Stimulated activated CD4-positive, alpha-beta T cell treated with anti-CD3 and anti-CD28 coated beads, Interleukin-15, amount 100 ng/mL, for 48 hours (primary cell): ENCODE data around the gene ARHGAP23.

Experiments
- DNase-seq, 2 donors: peaks; one replicate each; pipeline ENCODE4 v3.0.0-alpha.2; 2020; ENCODE audit warnings: low read depth in 2 of 2

The ARHGAP23 gene

DNA sequence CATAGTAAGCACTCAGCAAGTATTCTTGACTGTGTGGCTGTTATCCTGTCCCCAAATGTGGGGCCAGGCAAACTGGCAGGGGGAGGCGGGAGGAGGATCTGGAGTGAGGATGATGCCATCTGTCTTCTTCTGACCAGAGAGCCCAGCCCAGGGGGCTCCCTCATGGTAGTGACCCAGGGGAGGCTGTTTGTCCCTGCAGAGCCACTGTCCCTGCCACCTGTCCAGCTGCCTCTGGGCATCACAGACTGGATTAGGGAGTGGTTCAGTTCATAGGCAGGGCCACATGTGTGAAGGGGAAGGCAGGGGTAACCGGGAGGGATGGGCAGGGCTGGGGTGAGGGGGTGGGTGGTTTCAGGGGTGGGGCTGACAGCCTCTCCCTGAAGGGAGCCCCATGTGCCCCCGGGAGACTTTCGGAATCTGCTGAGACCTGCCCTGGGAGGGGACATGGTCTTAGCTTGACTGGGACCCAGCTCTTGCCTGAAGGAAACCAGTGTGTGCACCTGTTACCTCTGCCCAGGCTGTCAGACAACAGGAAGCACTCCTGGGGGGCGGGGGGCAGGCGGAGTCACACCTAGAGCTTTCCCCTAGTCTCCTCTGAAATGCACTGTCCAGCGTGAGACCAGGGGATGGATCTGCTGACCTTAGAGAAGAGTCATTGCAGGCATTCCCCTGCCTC lies 15.2 kb downstream of the ARHGAP23 start:
- DNase-seq, result no peak

DNA sequence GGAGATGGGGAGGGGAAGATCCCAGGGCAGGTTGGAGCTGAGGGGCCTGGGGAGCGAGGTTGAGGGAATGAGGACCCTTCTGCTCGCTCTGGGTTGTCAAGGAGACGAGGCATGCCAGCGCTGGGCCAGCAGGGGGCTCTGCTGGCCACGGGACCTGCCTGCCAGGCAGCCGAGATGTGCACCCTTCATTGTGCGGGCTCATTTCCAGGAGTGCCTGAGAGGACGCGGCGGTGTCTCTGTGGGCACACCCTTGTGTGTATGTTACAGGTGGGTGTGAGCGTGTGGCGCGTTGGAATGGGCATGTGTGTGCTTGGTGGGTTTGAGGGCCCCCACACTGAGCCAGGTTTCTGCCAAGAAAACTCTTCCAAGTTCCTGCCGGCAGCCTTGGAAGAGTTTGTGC lies 15.9 kb downstream of the ARHGAP23 start:
- DNase-seq, result peak; percentile 33 to 47

DNA sequence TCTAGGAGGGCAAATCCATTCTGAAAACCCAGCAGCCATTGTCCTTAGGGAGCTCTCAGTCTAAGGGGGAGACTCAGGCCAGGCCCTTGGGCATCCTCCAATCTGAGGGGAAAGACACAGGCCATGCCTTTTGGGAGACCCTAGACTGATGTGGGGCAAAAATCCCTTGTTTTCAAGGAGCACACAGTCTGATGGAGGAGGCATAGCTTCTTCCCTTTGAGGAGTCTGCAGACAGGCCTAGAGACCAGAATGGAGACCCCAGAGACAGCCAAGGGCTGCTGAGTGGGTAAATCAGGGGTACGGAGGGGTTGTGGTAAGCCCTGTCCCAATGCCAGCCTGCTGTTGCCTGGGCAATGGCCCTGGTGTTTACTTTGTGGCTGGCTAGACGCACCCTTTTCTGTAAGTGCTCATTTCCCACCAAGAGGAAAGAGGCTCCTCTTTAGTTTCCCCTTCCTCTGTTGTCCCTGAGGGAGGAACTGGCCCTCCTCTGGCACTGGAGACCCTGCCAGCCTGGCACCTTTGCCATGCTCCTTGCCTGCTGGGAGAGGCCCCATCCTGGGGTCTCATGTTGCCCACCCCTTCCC lies 19.3 kb downstream of the ARHGAP23 start:
- no peak for DNase-seq

DNA sequence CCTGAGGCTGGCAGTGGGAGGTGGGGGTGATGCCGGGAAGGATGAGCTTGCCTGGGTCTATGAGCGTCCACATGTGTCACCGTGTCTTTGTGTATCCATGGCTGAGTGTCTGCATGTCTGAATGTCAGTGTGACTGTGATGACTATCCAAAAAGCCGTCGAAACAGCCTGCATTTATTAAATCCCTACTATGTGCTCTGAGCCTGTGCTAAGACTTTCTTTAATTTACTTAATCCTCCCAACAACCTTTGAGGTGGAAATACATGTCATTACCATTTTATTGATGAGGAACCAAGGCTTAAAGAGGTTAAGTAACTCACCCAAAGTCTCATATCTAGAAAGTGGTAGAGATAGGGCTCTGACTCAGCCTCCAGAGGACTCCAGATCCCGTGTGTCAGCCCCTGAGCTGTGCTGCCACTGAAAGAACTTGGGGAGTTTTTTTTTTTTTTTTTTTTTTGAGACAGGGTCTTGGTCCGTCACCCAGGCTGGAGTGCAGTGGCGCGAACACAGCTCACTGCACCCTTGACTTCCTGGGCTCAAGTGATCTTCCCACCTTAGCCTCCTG lies 20.0 kb downstream of the ARHGAP23 start:
- no peak for DNase-seq

DNA sequence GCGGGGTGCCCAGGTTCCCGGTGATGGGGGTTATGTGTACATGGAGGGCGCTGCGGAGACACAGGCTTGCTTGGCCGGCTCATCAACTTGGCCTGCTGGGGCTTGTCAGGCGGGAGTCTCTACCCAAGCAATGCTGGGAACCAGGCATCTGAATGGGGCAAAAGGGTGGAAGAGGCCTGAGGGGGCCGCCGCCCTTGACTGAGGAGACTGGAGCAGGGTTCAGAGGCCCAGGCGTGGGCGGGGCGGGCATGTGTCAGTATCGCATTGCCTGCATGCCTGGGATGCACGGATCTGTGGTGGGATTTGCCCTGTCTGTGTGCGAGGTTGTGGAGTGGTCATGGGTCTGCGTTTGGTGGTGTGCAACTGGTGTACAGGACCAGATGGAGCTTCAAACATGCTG lies 21.1 kb downstream of the ARHGAP23 start:
- no peak for DNase-seq

DNA sequence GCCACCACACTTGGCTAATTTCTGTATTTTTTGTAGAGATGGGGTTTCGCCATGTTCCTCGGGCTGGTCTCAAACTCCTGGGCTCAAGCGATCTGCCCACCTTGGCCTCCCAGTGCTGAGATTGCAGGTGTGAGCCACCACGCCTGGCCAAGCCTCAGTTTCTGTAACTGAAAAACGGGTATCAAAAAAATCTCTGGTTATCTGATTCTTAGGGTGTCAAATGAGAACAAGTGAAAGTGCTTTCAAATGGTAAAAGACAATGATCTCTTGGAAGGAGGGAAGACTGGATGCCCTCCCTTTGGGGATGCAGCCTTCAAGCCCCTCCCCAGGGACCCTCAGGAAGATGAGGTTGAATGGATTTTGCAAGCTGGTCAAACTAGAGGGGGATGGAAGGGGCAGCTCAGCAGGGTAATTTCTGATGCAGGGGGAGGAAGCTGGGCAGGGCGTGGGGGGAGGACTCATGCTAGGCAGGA lies 22.3 kb downstream of the ARHGAP23 start:
- no peak for DNase-seq

DNA sequence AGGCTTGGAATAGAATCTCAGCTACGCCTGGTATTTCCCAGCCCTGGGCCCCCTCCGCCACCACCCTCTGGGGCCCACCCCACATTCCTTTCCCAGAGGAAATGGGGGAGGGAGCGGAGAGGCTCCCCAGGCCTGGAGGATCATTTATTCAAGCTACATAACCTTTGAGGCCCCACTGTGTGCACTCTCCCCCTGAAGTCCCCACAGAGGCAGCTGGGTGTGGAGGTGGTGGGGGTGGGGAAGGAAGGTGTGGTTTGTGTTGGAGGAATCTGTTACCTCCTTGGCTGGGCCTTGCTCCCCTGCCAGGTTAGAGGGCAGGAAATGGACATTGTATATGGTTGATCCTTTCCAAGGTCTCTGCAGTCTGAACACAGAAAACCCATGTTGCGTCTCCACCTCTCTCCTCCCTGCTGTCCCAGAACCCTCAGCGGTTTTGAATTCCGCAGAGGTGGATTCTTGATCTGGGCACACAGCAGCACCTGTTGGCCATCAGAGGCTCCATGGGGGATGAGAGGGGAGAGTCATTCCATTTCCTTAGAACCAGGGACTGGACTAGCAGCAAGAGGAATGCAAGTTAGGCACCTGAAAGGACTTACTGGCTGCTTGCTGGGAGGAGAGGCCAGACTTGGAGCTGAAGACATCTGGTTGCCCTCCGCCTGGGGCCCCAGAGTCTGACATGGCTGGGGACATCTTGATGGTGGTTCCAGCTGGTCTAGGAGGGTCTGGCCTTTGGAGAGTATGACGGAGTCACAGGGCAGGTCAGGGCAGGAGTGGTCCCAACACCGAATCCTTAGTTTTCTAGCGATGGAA lies 23.0 kb downstream of the ARHGAP23 start:
- no peak for DNase-seq

DNA sequence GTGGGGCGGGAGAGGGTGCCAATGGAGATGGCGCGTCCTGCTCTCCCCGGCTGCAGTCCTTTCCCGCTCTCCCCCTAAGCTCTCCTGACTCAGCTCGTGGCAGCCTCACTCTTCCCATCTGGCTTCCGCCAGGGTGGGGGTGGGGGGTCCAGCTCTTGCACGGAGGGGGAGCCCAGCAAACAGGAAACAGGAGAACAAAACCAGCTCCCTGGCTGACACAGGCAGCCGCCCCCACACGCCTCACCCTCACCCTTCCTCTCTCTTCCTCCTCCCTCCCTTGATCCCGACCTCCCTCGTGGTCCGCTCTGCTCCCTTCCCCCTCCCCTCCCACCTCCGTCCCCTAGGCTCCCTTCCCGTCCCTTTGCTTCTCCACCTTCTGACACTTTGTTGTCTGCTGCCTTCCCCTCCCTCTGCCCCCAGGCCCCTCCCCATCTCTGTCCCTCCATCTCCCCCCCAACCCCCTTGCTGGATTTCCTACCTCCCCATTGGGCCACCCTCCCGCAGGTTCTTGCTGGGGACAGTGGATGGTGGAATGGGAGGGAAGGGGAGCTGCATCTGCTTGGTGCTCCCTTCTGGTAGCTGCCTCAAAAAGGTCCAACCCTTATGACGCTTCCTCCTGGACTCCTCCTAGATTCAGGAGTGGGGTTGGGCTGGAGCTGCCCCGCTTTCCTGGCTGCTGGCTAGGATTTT lies 23.7 kb downstream of the ARHGAP23 start:
- DNase-seq, result no peak

DNA sequence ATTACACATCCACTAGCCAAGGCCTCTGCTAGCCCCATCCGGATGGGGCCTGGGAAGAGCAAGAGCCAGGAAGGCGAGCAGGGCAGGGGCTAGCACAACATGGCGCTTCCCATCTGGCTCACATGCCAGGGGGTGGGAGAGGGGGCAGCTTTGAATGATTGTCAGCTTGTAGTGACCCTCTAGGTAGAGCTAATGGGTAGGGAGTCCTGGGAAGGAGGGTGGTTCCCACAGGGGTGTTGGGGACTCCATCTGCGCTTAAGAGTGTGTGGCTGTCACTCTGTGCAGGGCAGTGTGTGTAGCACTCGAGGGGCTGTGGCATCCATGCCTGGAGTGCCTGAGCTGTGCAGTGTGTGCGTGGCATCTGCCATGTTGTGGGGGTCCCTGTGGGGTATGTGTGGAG lies 24.5 kb downstream of the ARHGAP23 start:
- no peak for DNase-seq

DNA sequence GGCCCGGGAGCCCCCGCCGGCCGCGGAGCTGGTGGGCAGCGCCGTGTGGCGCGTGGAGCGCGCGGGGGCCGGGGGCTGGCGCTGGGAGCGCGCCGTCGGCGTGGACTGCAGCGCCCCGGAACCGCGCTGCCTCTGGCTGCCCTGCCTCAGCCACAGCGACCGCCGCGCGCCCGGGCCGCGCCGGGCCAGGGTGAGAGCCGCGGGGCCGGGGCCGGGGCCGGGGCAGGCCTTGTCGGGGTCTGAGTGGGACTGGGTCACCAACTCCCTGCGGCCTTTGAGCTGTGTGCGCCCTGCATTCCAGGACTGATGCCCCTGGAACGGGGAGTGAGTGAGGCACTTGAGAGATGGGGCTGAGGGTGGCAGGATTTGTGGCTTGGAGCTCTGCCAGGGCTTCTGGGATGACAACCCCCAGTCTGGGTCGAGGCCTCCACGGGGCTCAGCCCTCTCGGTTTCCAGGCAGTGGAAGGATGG lies 25.7 kb downstream of the ARHGAP23 start:
- DNase-seq, result no peak

DNA sequence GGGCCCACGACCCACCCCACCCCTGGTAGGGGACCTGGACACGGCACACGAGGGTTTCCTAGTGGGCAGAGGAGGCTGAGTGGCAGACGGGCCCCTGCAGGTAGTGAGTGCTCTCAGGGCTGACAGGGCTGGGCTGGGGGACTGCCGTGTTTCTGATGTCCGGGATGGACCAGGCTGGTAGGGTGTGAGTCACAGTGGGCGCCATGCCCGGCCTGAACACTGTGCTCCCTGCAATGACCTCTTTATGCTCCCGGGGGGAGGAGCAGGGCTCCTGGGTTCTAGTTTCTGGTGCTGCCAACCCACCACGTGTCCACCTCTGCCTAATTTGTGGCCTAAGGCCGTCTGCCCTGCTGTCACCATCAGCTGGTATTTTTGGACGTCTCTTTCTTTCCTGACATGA lies 26.3 kb downstream of the ARHGAP23 start:
- no peak for DNase-seq

DNA sequence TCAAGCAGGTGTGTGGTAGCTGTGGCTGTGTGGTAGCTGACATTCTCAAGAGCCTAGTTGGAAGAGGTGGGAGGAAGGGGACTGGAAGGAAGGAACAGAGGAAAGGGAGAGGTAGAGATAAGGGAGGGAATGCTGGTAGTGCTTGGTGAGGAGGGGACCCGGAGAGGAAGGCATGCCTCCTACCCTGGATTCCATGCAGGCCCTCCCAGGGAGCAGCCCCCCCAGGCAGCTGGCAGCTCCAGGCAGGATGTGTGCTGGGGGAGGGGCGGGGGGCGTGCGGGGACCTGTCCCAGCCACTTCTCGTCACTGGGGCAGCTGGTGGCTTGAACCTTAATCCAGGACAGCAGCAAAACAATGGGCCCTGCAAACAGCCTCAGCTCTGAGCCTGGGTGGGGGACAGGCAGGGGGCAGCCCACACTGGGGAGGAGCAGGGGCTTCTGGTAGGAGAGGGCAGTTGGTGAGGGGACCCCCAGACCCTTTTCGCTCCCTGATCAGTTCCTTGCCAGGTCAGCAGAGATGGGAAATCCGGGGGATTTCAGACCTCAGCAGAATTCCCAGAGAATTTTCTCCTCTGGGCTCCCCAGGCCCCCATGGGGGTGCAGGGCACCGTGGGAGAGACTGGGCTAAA lies 27.1 kb downstream of the ARHGAP23 start:
- no peak for DNase-seq

DNA sequence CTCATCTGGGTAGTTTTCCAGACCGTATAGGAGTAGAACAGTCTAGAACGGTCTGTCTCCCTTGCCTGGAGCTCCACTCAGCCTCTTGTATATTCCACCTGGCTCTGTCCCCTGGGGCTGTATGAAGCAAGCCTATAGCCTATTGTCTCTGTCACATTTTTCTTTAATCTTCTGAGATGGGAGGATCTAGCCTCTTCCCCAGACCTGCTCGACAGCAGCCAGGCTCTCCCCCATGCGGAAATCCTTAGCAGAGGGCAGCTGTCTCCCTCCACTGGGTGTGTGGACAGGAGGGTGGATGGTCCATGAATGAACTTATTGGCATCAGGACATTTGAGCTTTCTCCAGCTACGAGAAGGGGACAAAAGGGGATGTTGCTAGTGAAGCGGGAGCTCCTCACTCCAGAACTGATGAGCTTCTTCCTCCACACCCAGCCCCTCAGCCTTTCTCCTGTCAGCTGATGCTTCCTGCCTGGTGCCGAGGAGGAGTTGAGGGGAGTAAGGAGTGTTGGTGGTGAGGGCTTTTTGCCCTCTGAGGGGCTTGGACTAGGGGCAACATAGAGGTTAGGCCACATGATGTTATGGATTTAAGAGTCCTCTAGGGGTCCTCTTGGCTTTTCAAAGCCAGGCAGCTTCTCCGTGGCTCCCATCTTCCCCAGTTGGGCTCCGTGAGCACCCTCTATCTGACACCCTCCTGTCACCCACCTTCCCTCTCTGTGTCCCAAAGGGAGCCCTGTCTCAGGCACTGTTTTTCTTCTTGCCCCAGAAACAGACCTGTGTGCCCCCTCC lies 28.0 kb downstream of the ARHGAP23 start:
- DNase-seq, result no peak

DNA sequence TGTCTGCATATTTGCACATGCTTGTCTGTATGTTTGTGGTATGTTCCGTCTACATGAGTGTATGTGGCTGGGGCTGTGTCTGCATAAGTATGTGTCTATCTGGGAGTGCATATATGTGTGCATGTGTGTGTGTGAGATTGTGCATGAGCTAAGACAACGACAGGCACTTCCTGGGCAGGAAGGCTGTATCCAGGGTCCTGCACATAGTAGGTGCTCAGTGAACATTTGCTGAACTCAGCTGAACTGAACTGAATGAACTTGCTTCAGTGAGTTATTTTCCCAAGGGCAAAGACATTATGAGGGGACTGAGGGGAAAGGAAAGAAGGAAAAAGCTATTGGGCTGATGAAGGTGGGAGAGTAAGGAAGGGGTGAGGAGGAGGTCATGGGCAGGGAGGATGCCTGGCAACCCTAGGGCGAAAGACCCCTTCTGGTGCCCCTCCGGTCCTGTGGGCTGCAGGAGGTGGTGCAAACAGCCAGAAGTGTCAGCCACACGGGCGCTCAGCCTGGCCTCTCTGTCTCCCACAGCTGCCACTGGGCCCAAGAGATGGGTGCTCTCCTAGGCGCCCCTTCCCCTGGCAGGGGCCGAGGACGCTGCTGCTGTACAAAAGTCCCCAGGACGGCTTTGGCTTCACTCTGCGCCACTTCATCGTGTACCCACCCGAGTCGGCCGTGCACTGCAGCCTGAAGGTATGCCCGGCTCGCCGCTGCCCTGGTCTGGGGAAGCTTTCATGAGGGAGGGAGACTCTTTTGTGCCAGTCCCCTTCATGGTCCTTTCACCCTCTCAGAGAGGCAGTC lies 29.5 kb downstream of the ARHGAP23 start:
- DNase-seq, result no peak

DNA sequence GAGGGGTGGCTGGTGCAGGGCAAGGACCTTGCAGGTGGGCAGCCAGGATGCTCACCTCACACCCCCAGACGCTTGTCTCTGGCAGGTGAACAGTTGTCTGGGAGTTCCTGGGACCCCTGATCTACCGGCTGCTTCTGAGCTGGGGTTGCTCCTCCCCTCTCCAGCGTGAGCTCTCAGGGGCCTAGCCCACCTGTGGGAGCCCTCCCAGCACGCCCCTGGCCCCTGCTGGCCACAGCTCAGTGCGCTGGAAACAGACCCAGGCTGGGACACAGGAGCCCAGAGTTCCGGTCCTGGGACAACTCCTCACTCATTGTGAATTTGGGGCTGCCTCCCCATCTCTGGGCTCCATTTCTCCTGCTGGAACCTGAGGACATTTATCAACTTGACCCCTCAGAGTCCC lies 30.3 kb downstream of the ARHGAP23 start:
- no peak for DNase-seq

DNA sequence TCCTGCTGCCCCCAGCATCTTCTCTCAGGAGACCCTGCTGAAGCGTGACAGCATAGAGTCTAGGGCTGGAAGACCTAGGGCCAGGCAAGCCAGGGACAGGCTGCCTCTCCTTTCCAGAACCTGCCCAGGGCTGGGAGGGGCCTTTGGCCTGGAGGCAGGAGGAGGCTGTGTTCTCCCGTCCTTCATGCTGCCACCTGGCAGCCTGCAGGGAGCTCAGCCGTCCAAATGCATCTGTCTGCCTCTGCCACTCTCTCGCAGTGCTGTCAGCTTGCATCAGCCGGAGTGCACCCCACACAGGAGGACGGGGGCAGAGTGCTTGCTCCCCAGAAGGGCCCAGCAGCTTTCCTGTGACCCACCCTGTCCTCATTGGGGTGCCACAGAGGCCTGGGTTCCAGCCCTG lies 31.3 kb downstream of the ARHGAP23 start:
- DNase-seq, result no peak

DNA sequence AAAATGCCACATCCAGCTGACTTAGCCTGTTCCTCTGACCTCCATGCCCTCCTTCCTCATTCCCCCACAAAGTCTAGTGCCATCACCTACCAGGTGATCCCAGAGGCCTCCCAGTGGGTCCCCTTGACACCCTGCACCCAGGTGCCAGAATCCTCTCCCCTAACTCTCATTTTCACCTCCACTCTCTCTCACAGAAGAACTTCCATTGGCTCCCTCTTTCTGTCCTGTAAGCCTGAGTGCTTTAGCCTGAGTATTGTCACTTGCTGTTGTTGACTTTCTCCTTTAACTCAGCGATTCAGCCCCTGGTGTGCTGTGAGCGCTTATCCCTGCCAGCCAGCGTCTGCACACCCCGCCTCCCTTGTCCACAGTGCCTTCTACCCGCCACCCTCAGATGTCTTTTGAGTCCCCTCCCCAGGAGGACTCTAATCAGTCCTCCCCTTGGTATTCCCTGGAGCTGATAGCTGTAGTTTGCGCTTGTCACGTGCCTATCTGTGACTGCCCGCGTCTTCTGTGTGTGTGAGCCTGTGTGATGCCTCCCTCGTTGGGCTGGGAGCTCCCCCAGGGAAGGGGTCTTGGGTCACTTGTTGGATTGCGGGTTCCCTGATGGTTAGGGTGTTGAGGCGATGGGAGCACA lies 31.9 kb downstream of the ARHGAP23 start:
- DNase-seq, result no peak

DNA sequence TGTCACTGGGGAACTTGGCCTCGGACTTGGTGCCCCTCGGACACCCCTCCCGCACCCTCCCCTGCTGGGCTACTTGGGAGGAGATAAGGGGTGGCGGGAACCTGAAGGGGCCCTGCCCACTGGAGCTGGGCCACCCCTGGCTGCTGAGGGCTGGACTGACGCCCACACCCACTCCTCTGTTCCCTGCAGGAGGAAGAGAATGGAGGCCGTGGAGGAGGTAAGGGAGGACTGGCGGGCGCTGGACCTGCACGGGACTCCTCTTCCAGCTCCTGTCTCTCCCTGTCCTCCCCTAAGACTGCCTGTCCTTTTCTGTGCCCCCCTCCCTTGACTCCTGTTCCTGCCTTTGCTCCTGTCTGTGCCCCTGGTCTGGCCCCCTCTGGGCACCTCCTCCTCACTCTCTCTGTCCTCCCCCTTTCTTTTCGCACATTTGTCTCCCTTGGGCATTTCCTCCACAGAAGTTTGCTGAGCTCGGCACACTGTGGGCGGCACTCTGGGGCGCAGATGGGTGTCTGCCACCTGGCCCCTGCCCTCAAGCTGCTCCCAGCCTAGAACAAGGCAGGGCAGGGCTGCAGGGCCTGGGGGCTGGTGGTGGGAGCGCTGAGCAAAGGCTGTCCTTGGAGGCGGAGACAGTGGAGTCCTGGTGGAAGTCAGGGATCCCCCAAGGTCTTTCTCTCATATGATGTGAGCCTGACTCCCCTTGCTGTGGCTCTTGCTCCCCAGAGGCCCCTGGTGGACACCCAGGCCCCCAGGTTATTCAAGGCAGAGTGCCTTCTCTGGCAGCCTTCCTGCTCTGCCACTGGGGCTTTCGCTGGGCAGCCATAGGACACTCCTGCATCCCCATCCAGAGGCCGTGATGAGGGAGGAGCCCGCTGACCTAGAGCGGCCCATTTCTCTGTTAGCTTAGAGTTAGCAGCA lies 32.7 kb downstream of the ARHGAP23 start:
- no peak for DNase-seq
